Coronary artery (tissue), 2 donors: ENCODE data around the gene PHF13.
A peak's percentile ranks its signal among the peaks of the same experiment; 100 is the strongest.
"Not testable (repeated sequence)": the region's sequence is repeated elsewhere in the genome, so short reads cannot be mapped to it uniquely, and the experiment has no call there.

Experiments used
- DNase-seq: peaks from one replicate; pipeline ENCODE4 v3.0.0-alpha.2; 2017; ENCODE audit warnings: low spot score
- H3K27ac ChIP-seq, 2 donors: fragments of 200-600 bp; sonication (generic); one replicate each; pipeline ENCODE4 v1.5.1; 2016 to 2019
- H3K4me3 ChIP-seq: fragments of 200-600 bp; sonication (generic); 2 replicates; pipeline ENCODE4 v1.5.1; 2016; ENCODE audit warnings: mild to moderate bottlenecking, moderate library complexity
- TF ChIP-seq, protein P1 (sequence below): fragments of 200-600 bp; sonication (generic); IDR thresholded peaks from one replicate; pipeline ENCODE4 v1.5.1; 2019; ENCODE audit warnings: antibody characterized with exemption

PHF13 gene

DNA sequence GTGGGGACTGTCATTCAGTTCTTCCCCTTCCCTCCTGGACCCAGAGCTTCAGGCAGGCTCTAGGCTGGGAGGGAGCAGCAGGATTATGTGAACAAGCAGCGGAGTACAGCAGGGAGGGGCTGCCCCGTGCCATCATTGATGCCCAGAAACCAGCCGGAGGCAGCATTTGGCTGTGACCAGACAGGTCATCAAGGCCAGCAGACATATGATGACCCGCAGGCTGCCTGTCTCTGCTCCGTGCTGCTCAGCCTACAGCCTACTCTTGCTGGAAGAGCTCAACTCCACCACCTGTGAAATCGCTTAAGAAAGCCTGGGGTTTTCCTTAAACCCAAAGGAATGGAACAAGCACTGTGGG is 15.8 kb upstream of the PHF13 start:
- H3K4me3 ChIP-seq: peak overlapping the region; percentile 52
- TF ChIP-seq, protein P1, sequence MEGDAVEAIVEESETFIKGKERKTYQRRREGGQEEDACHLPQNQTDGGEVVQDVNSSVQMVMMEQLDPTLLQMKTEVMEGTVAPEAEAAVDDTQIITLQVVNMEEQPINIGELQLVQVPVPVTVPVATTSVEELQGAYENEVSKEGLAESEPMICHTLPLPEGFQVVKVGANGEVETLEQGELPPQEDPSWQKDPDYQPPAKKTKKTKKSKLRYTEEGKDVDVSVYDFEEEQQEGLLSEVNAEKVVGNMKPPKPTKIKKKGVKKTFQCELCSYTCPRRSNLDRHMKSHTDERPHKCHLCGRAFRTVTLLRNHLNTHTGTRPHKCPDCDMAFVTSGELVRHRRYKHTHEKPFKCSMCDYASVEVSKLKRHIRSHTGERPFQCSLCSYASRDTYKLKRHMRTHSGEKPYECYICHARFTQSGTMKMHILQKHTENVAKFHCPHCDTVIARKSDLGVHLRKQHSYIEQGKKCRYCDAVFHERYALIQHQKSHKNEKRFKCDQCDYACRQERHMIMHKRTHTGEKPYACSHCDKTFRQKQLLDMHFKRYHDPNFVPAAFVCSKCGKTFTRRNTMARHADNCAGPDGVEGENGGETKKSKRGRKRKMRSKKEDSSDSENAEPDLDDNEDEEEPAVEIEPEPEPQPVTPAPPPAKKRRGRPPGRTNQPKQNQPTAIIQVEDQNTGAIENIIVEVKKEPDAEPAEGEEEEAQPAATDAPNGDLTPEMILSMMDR: no peak
- no peak for DNase-seq
- H3K27ac ChIP-seq: peak overlapping the region; percentile 46 to 54

DNA sequence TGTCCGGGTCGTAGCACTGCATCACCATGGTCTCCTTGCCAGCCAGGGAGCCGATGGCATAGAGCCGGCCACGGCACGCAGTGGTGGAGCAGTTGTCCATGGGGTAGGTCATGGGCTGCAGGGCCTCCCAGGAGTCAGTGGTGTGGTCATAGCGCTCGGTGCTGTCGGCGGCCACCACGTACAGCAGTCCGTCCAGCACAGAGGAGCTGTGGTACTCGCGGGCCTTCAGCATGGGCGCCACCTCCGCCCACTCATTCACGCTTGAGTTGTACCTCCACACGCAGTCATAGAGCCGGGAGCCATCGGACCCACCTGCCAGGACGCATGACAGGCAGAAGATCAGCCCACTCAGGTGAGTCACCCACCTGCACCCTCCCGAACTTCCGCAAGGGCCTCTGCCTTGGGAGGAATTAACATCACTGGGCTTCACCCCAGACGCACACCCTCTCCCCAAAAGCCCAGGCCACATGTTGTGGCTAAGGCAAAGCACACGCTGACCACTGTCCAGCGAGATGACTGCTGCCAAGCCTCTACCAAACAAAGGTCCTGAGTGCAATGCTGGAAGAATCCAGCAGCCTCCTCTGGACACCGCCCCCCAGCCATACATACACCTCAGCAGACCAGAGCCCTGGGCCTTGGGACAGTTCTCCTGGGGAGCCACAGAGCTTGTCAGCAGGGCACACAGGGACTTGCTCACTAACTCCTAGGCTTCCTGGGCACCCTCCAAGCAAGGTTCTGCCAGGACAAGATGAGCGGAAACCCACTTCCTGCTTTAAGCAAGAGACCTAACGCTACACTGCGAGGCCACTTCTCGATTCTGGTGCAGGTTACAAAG is 14.2 kb upstream of the PHF13 start:
- Histone ChIP-seq H3K27ac (peak overlapping the region; percentile 44 to 90), H3K4me3 (peak overlapping the region; percentile 96)
- DNase-seq: no peak
- TF ChIP-seq, protein P1: no peak

DNA sequence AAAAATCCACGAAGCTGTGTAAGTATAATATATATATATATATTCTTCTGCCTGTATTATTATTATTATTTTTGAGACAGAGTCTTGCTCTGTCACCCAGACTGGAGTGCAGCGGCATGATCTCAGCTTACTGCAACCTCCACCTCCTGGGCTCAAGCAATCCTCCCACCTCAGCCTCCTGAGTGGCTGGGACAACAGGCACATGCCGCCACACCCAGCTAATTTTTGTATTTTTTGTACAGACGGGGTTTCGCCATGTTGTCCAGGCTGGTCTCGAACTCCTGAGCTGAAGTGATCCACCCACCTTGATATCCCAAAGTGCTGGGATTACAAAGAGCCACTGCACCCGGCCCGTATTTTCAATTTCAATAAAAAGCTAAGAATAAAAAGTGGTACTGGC is 13.5 kb upstream of the PHF13 start:
- Histone ChIP-seq H3K27ac (peak overlapping the region; percentile 90 to 98), H3K4me3 (peak overlapping the region; percentile 96)
- not testable (repeated sequence) for DNase-seq

DNA sequence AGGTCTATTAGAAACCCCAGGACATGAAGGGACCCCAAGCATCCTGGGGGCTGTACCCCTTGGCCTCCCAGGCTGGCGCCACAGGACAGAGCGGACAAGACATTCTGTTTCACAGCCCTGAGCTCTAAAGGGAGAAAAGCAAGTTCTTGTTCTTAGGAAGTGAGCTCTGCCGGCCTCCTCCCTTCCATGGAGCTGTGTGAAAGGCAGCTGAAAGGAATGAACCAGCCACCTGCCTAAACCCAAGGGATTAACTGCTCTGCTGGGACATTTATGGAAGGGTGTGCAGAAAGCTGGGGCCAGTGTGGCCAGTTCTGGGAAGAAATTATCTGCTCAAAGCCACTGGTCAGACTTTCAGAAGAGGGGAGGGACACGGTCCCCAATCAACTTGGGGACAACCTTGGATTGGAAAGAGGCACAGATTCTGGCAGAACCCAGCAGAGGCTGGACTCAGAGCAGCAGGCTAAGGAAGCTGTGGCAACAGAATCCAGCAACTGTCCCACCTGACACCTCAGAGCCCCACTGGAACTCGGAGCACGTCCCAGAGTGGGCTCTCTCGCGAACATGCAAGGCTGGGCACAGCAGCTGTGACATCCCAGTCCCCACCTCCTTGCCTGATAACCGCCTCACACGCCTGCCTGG is 13.0 kb upstream of the PHF13 start:
- Histone ChIP-seq H3K4me3 (peak overlapping the region; percentile 96), H3K27ac (peak overlapping the region; percentile 90 to 98)
- TF ChIP-seq, protein P1: no peak
- no peak for DNase-seq

DNA sequence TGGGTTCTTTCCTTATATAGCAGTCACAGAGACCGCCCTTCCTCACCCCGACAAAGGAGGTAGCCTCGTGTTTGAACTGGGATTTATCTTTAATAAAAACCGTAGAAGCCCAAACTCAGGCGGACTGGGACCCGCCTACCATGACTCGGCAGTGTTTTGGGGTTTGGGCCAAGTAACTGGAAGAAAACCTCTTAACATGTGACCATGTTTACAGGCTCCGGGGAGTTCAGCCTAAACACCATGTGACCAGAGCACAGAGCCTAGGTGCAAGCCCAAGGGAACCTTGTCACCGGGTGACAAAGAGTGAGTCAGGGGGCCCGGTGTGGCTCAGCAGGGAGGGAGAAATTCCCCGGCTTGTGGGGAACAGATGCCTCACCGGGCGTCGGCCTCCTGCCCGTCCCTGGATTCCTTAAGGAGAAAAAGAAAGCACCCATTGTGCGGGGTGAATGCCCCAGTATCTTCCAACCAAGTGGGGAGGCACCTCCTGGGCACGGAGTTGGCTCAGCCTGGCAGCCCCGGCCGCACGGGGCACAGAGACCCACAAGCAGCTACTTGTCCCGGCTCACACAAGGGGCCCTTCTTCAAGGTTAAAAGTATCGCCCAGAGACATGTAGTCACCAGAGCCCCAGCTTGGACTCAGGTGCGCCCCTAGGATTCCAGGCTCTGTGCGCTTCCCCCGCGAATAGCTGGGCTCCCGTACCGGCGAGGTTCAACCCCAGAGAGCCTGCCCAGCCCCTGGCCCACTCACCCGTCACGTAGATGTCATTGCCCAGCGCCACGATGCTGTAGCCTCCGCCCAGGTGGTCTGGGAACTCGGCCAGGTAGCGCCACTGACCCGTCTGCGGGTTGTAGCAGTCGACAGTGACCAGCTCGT is 12.2 kb upstream of the PHF13 start:
- TF ChIP-seq, protein P1: no peak

DNA sequence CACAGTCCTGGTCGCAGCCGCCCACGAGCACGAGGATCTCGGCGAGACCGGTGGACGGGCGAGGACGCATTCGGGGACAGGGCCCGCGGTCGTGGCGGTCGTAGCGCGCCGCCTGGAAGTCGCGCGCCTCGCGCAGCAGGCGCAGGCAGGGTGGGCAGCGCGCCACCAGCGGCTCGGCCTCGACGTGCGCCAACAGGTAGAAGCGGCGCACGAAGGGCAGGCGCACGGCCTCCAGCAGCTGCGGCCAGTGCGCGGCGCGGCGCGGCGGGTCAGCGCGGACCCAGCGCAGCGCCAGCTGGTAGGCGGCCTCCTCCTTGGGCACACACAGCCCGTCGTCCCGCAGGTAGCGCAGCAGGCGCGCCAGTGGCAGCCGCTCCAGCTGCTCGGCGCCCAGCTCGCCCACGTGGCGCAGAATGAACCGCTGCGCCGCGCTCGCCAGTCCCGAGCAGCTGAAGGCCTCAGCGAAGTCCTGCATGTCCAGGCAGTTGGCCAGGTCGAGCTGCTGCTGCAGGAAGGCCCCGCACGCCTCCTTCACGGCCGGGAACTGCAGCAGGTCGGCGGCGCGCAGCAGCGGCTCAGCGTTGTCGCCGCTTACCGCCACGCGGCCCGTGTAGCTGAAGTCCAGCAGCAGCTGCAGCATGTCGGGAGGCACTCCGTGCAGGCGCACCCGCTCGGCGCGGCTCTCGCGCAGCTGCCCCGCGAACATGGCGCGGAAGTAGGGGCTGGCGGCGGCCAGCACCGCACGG is 11.4 kb upstream of the PHF13 start:
- peak overlapping the region; percentile 96 for H3K4me3 ChIP-seq
- no peak for DNase-seq
- TF ChIP-seq, protein P1: no peak
- peak overlapping the region; percentile 90 to 98 for H3K27ac ChIP-seq

More for the DNA sequence above, 12.2 kb upstream of the PHF13 start:
- H3K4me3 ChIP-seq: peak overlapping the region; percentile 96
- peak; percentile 95 for DNase-seq
- H3K27ac ChIP-seq: peak overlapping the region; percentile 90 to 98
